ENCODE measurements around the gene BCL2.

The BCL2 gene

GRCh38 chr18:63178971-63179370, 140.6 kb downstream of the BCL2 start:
- no peak for DNase-seq

- DNase-seq: no peak
These were observed 141.4 kb downstream of the BCL2 start for GRCh38 chr18:63177919-63178821.

DNA sequence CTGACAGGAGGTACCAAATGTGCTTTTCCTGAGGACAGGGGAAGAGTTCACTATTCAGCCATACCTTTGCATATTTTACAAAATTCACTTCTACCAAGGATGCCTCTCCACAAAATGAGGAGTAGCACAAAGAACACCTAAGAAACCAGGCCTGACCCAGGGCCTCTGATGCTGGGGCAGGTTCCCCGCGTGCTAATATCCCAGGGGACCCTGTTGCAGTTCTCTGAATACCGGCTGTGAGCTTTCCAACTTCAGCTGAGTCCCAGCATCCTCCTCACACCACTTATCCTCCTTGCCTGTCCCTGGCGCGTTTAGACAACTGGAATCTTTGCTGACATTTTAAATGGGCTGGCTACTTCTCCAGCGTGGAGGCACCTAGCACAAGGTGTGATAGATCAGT, 142.3 kb downstream of the BCL2 start:
- no peak for DNase-seq

- no peak for DNase-seq
These were observed 144.3 kb downstream of the BCL2 start for GRCh38 chr18:63175264-63175663.

GRCh38 chr18:63173983-63174382, 145.6 kb downstream of the BCL2 start:
- DNase-seq: no peak

DNA sequence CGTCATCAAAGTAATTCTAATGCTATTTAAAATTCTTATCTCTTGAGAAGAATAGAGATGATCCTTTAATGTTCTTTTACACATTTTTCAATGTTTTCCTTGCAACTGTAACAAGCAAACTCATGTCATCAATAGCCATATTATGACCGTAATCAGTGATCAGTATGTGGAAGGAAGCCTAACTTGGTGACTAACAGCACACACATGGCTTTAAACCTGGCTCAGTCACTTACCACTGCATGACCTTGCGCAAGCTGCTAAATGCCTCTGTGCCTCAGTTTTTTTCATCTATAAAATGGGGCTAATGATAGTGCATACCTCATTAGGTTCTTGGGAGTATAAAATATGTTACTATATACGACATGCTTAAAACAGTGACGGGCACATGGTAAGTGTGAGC, 149.7 kb downstream of the BCL2 start:
- DNase-seq: no peak

DNA sequence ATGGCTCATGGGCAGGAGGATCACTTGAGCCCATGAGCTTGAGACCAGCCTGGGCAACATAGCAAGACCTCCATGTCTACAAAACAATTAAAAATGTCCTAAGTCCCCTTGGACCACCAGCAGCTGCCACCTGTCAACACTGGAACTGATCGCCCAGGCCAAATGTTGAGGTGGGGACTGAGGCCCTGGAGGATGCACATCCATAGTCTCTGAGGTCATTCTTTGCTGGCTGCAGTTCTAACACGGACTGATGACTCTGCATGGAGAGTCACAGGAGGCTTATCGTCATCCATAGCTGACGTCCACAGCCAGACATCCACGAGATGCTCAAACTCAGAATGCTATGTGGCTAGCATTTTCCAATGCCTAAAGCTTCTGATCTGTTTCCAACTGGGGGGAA, 151.3 kb downstream of the BCL2 start:
- DNase-seq: no peak

DNA sequence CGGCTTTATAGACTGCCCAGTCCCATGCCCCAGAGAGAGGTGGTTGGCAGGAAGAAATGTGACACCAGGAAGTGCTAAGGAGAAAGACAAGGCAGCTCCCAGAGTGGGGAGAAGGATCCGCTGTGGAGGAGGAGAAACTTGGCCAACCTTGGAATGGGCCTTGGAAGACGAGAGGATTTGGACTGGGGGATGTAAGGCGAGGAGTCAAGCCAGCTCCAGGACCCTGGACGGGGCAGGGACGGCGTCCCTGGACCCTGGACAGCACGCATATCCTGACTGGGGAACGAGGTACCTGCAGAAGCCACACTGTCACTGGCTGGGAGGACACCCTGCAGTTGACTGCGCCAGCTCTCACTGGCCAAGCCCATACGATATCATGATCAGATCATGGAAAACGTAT, 153.4 kb downstream of the BCL2 start:
- DNase-seq: no peak

DNA sequence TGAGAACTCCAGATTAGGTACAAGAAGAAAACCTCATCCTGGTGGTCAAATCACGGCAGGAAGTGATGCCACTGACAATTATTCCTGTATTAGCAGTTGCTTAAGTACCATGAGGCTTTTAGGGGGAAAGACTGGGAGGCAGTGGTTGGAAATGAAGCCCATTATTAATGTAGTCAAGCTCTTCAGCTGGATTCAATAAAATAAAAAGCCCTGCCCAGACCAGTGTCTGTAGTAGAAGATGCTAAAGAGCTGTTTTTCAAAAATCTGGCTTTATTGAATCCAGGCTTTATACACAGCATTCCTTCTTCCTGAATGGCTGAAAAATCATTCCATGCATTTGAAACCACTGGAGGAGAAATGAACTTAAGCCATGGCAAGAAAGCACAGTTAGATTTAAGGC, 155.2 kb downstream of the BCL2 start:
- DNase-seq: no peak

GRCh38 chr18:63162271-63163014, 157.1 kb downstream of the BCL2 start:
- DNase-seq: peak; percentile 45 to 61

- DNase-seq: peak; percentile 84 to 92
These were observed 157.8 kb downstream of the BCL2 start for GRCh38 chr18:63161761-63162195.

- DNase-seq: peak; percentile 52 to 83
These were observed 158.4 kb downstream of the BCL2 start for GRCh38 chr18:63161032-63161760.

GRCh38 chr18:63160172-63160995, 159.2 kb downstream of the BCL2 start:
- DNase-seq: peak; percentile 28 to 64

DNA sequence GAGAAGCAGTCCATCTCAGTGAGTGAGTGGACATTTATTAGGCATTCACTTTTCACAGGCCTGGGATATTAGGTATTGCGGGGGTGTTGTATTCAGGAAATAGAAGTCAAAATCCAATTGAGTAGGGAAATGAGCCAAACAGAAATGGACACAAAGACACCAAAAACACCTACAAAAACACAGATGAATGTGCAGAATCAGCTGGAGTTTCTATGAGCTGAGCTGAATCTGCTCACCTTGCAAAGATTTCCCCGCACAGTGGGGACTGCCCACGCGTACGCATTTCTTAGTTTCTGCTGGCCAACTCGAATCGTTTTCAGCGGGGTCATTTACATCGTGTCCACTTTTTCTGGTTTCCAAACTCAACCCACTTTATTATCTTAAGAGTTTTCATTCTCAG, 160.0 kb downstream of the BCL2 start:
- DNase-seq: peak in 1 of 2 donors; percentile 51

DNA sequence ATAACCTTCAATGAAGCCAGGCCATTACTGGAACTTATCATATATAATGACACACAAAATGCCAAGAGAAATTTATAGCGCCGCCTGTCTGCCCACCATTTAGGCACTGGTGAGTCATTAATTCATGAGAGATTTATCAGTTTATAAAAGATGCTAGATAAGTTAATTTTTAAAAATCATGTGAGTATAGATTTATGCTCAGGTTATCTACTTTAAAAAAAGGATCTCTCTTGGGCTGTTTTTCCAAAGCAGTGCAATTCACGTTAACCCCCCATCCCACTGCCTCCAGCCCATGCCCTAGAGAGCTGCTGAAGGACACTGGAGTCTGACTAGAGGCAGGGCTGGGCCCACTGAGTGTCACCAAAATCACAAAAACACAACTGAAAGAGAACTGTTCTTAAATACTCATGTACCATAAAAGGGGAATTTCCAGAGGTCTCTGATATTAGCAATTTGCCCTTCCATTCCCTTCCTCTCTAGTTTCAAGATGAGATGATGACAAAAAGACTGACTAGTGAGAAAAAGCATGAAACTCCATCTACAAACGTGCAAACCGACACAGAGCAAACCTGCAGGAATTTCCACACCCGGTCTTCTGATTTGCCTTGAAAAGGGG, 160.8 kb downstream of the BCL2 start:
- DNase-seq: peak; percentile 55 to 74

GRCh38 chr18:63158012-63158631, 161.4 kb downstream of the BCL2 start:
- no peak for DNase-seq

DNA sequence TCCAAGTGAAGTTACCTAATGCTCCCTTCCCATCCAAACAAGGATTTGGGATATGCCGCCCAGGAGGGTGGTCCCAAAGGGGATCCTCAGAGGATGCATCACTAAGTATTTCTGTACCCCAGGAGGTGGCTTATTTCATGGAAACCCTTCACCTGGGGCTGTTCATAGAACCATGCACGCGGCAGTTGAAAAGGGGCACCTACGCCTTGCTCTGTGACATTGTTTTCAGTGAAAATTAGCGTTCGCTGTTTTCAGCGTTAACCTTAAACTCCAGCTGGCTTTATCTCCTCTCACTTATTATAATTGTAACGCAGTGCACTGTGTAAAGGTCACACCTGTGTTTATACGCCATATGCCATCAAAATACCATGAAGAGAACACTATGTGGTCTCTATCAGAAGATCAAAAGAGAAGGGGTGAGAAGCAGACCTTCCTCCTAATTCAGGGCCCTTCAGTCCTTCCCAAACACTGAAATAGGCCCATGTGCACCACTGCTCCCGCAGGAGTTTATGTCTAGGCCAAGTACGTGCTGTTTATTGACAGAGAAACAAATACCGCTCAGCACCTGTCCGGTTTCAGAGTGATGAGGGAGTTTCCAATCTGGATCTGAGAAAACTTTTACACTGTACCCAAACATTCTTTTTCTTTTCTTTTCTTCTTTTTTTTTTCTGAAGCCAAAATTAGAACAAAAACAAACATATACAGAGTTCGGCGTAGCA, 162.1 kb downstream of the BCL2 start:
- peak; percentile 54 to 73 for DNase-seq

DNA sequence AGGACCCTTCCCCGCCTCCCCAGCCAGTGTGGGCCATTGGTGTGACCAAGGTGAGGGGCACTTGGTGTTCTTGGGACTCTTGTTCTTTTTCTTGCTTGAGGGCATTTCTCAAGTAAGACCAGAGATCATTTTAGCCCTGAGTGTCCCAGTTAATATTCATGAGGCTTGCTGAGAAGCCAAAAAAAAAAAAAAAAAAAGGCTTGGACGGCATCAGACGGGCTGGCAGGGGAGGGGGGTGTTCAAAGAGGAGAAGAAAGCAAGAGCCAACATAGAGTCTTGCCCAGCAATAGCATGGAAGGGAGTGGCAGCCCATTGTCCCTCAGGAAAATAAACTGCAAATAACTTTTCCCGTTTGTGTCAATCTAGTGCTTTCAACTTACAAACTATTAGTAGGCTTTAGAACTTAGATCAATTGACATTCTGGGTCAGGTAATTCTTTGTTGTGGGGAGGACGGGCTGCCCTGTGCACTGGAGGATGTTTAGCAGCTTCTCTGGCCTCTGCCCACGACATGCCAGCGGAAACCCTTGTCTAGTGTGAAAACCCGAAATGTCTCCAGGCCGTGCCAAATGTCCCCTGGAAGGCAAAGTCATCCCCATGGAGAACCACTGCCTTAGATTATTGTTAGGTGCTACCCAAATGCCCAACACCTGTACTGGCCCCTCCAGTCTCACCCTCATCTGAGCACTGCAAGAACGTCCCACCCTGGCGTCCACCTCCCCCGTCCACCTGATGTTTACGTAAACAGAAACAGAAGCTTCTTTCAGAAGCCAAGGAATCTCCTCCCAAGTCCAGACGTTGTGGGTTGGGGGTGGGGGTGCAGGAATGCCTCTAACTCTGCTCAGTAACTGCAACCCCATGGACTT, 163.4 kb downstream of the BCL2 start:
- DNase-seq: peak in 1 of 2 donors; percentile 53

GRCh38 chr18:63155169-63155852, 164.3 kb downstream of the BCL2 start:
- DNase-seq: peak; percentile 81 to 88
